GM06990 (cell line): ENCODE measurements around the gene SIRT3.

Source experiments
- DNase-seq: peaks from one replicate; pipeline ENCODE4 v3.0.0-alpha.2; 2011; ENCODE audit not compliant: insufficient read length; ENCODE audit errors: extremely low read depth
- H3K27me3 ChIP-seq: replicated peaks from 2 replicates; pipeline ENCODE4 v1.6.0; 2011; ENCODE audit warnings: low read length; ENCODE audit not compliant: control insufficient read depth, insufficient read depth
- H3K36me3 ChIP-seq: 2 replicates; pipeline ENCODE4 v1.5.1; 2011; ENCODE audit warnings: low read length; ENCODE audit not compliant: control insufficient read depth, insufficient read depth
- H3K4me3 ChIP-seq: replicated peaks from 2 replicates; pipeline ENCODE4 v1.5.1; 2011; ENCODE audit warnings: low read depth, mild to moderate bottlenecking, control low read depth, low read length
- CTCF ChIP-seq: IDR thresholded peaks from 2 replicates; pipeline ENCODE4 v1.5.1; 2011; ENCODE audit warnings: low read length, control low read depth, mild to moderate bottlenecking, inconsistent platforms; ENCODE audit not compliant: insufficient read depth, poor library complexity, severe bottlenecking

SIRT3 gene

DNA sequence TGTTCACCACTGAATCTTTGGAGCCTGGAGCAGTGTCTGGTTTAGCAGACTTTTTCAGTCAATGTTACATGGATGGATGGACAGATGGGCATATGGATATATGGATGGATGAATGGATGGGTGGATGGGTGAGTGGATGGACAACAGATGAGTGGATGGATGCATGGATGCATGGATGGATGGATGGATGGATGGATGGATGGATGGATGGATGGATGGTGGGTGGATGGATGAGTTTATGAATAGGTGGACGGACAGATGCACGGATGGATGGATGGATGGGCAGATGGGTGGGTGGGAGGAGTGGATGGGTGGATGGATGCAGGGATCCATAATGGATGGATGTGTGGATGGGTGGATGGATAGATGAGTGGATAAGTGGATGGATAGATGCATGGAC lies 19.7 kb upstream of the SIRT3 start:
- Histone ChIP-seq H3K4me3 (no peak overlapping the region), H3K27me3 (no peaks in the 10 kb centered on the region), H3K36me3 (peaks cover 21% of the 10 kb centered on the region)
- DNase-seq: no peak
- no peak for TF ChIP-seq CTCF

GRCh38 chr11:255176-255575 lies 19.0 kb upstream of the SIRT3 start:
- no peak for DNase-seq
- H3K36me3 ChIP-seq: peaks cover 27% of the 10 kb centered on the region
- H3K4me3 ChIP-seq: no peak overlapping the region
- TF ChIP-seq CTCF: no peak
- H3K27me3 ChIP-seq: no peaks in the 10 kb centered on the region

- Histone ChIP-seq H3K4me3 (no peak overlapping the region), H3K36me3 (peaks cover 29% of the 10 kb centered on the region), H3K27me3 (no peaks in the 10 kb centered on the region)
- no peak for DNase-seq
- TF ChIP-seq CTCF: no peak
Observed at GRCh38 chr11:253886-254270, 17.7 kb upstream of the SIRT3 start.

- no peaks in the 10 kb centered on the region for H3K27me3 ChIP-seq
- DNase-seq: no peak
- peaks cover 32% of the 10 kb centered on the region for H3K36me3 ChIP-seq
- no peak overlapping the region for H3K4me3 ChIP-seq
- no peak for TF ChIP-seq CTCF
Observed at GRCh38 chr11:253160-253885, 17.2 kb upstream of the SIRT3 start.

- Histone ChIP-seq H3K27me3 (no peaks in the 10 kb centered on the region), H3K36me3 (peaks cover 32% of the 10 kb centered on the region), H3K4me3 (no peak overlapping the region)
- TF ChIP-seq CTCF: no peak
- DNase-seq: no peak
Observed at GRCh38 chr11:252666-253065, 16.5 kb upstream of the SIRT3 start.

DNA sequence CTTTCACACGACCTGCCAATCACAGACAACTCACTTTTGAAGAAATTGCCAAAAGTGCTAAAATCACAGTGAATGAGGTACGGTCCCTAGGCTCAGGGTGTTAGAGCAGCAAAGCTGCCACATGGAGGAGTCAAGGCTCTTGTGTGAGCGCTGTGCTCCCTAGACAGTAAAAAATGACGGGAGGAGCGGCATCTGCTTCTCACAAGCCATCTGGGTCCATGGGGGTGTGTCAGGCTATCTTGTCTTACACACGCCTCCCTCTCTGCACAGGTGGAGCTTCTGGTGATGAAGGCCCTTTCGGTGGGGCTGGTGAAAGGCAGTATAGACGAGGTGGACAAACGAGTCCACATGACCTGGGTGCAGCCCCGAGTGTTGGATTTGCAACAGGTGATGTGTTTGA lies 15.4 kb upstream of the SIRT3 start:
- no peak for TF ChIP-seq CTCF
- H3K36me3 ChIP-seq: peaks cover 32% of the 10 kb centered on the region

More for the DNA sequence above, 15.4 kb upstream of the SIRT3 start:
- H3K27me3 ChIP-seq: no peaks in the 10 kb centered on the region
- no peak overlapping the region for H3K4me3 ChIP-seq
- no peak for DNase-seq
